ENCODE measurements around the gene ZFP36. TPM values are rescaled to one million over a fixed set of nuclear protein-coding genes. Genes with fewer than 3 reads are reported as not detected.
A peak's percentile ranks its signal among the peaks of the same experiment; 100 is the strongest.

The ZFP36 gene
- polyA plus RNA-seq, 3 donors = 20.1 to 25.1 (median 22.8) TPM

DNA sequence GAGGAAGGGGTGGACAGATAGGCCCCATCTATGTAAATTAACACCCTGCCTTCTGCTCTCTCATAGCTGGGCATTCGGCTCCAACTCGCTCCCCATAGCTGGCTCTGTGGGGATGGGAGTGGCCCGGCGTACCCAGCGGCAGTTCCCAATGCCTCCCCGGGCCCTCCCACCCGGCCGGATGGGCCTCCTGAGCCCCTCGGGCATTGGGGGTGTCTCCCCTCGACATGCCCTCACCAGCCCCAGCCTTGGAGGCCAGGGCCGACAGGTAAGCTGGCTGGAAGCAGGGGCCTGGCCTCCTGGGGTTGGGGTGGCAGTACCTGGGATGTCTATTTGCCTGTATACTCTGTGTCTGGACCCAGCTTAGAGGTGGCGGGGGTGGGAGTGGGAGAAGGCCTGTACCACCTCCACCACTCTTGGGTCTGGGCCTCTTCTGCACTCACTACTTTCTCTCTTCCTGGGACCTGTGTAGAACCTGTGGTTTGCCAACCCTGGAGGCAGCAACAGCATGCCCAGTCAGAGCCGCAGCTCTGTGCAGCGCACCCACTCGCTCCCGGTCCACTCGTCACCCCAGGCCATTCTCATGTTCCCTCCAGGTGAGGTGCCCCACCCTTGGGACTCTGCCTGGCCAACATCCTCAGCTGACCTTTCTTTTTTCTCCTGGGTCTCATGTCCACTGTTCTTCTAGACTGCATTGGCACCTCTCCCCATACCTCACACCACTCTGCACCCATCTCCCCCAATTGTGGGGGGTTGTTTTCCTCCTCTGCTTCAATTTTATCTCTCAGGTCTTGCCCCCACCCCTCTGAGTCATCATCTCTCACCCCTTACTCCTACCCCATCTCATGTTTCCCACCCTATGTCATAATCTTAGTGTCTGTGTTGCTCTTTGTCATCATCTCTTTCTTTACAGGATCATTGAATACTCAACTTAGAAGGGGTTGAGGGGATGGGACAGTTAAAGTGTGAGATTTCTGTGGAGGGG, 25.8 kb upstream of the ZFP36 start:
- no peak for DNase-seq

GRCh38 chr19:39381910-39382611, 24.6 kb upstream of the ZFP36 start:
- DNase-seq = no peak

GRCh38 chr19:39382991-39383828, 23.4 kb upstream of the ZFP36 start:
- DNase-seq = no peak

DNA sequence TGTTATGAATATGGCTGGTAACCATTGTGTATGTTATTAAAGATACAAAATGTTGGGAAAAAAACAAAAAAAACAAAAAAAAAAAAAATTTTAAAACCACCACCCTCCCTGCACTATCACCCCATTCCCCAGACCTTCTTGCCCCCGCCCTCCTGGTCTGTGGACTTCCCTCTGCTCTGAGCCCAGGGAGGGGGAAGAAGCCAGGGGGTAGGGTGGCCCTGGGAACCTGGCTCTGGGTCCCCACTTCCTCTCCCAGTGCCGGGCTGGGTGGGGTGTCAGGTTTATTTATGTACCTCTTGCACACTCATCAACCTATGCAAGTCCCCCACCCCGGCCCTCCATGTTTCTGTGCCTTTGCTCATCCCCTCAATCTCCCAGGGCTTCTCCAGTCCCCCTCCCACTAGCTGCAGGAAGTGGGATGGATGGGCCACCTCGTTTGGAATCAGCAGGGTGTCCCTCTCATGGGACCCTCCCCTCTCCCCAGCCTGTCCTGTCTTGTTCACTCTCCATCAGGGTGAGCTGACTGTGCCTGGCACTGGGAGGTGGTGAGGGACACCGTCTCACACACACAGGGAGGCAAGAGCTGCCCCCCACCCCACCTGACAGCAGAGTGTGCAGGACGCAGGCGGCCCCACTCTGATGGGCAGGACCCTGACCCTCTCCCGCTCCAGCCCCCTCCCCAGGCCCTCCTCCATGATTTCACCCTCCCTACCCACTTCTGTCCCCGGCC, 21.6 kb upstream of the ZFP36 start:
- DNase-seq = no peak

DNA sequence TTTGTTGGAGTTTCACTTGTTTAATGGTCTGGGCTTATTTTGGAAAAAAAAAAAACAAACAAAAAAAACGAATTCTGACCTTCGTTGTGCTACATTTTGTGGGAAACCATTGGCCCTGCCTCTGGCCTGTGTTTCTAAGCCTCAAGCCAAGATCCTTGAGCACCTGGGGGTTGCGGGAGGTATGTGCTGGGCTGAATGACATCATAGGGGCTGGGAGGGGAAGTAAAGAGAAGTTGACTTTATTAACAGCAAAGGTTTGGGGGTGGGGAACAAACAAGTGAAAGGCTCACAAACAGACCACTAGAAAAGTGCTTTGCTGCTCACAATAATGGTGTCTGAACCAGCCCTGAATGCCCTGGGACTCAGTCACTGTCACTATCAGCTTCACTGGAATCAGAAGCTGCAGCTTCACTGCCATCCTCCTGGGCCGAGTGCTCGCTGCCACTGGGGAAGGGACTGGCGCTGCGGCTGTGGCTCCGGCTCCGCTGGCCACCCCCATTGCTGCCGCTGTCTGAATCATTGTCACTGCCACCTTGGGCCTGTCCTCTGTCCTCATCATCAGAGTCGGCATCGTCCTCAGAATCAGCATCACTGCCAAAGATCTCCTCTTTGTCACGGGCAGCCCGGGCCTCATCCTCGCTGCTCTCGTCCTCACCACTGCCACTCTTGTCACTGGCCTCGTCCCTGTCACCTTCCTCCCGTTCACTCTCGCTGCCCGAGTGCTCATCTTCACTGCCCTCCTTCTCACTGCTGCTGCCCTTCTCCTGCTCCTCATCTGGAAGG, 20.8 kb upstream of the ZFP36 start:
- DNase-seq = no peak

GRCh38 chr19:39386557-39386956, 20.1 kb upstream of the ZFP36 start:
- DNase-seq = no peak

DNA sequence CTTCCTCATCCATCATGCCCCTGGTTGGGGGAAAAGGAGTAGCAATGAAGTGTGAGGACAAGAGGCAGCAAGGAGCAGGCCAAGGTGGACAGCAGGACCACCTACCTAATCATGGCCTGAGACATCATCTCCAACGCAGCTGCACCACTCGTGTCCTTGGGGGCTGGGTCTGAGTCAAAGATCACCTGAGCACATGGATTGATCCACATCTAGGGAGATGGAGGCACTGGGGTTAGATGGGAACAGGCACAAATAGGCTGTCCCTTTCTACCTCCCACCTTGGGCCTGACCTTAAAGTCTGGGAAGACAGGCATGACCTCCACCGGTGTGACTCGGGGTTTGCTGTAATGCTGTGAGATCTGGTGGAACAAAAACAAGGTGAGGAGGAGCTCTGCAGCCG, 18.0 kb upstream of the ZFP36 start:
- no peak for DNase-seq

- DNase-seq = no peak
Observed at GRCh38 chr19:39389631-39390414, 16.8 kb upstream of the ZFP36 start.

DNA sequence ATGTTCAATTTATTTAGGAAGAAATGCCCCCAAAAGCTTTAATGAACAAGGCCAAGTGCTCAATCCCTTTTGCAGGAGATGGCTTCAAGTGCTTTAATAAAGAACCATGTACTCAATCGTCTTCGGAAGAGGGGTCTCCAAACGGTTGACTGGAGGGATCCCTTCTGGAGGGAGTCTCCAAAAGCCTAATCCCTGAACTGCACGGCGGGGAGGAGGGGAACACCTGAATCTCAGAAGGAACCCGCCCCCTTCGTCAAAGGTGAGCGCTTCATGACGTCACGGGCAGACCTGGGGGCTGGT, 16.2 kb upstream of the ZFP36 start:
- DNase-seq = peak; percentile 79

GRCh38 chr19:39390751-39391437, 15.8 kb upstream of the ZFP36 start, which contains the start of the genes MED29 and PAF1:
Gene MED29 (plus strand): TSS chr19:39391378. CDS start chr19:39391423, 45 bp downstream.
Gene PAF1 (minus strand): TSS chr19:39391106. CDS start chr19:39390864, 242 bp downstream.
- peak; percentile 100 for DNase-seq

DNA sequence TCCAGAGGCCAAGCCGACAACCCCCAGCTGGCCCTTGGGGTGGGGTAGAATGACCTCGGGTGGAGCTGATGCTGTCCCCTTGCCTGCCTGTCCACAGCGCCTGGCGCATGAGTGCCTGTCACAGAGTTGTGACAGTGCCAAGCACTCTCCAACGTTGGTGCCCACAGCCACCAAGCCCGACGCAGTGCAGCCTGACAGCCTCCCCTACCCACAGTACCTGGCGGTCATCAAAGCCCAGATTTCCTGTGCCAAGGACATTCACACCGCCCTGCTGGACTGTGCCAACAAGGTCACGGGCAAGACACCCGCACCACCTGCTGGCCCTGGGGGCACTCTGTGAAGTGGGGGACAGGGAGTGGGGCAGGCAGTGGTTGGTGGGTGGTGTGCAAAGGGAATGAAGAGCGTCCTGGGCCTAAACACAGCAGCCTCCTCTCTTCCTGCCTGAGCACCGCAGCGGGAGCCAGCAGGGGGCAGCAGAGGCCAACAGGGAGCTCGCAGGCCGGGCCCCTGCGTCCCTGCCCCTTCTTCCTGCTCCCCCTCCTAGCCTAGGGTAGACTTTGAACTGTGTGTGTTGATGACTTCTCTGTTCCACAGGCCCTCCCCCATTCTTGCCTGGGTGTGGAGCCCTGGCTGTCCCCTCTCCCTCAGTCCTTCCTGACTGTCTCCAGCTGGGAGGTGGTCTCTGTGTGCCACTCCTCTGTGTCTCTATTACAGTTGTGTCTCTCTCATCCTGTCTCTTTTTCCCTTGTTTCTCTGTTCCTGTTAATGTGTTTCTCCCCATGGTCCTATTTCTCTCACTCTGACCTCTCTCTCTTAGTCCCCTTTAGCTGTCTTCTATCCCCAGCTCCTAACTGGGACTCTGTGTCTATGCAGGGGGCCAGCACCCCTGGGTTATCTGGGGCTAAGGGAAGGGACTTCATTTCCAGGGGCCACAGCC, 9.0 kb upstream of the ZFP36 start:
- peak; percentile 71 for DNase-seq

- no peak for DNase-seq
Observed at GRCh38 chr19:39398297-39398864, 8.3 kb upstream of the ZFP36 start.

GRCh38 chr19:39399668-39400050, 7.0 kb upstream of the ZFP36 start:
- DNase-seq = no peak

DNA sequence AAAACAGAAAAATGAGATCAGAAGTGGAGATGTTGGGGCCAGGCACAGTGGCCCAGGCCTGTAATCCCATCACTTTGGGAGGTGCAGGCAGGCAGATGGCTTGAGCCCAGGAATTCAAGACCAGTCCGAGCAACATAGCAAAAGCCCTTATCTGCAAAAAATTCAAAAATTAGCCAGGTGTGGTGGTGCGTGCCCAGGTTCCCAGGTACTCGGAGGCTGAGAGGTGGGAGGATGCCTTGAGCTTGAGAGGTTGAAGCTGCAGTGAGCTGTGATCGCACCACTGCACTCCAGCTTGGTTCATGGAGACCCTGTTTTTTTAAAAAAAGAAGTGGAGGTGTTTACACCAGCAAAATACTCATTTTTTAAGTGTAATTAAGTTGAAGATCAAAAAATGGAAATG, 6.6 kb upstream of the ZFP36 start:
- DNase-seq = no peak

GRCh38 chr19:39401070-39401548, 5.5 kb upstream of the ZFP36 start:
- DNase-seq = no peak

DNA sequence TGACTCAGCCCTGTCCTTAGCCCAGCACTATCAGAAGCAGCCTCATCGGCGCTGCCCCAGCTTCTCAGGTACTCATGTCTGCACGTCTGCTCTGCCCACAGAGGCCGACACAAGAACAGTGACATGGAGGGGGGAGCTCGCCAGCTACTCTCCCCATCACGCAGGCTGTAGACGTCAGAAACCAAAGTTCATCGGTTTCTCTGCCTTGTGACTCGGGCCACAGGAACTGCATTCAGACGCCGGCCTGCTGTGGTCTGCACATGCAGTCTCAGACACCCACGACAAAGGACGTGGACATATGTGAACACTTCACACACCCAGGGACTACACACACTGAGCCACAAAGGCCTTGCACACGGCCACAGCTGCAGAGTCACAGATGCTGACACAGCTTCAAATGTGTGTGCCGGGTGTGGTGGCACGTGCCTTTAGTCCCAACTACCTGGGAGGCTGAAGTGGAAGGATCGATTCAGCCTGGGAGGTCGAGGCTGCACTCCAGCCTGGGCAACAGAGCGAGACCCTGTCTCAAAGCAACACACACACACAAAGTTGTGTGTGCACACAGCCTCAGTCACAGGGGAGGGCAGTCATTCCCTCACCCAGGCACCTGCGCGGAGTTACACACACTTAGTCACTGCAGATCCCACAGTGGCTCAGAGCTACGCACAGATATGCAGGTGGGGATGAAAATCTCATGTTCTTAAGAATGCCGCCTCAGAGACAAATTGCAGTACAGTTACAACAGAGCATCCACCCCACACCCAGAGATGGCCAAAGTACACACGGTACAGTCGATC, 4.9 kb upstream of the ZFP36 start:
- no peak for DNase-seq

Measured in renal pelvis (tissue), 4 donors.